CD14-positive monocyte (primary cell): Measurements from ENCODE around the gene GALNT10. TPM values are rescaled to one million over a fixed set of nuclear protein-coding genes. Genes with fewer than 3 reads are reported as not detected.

Experiments used
- DNase-seq, 3 donors: peaks; one replicate each; pipeline ENCODE4 v3.0.0-alpha.2; 2011 to 2022
- H2AFZ ChIP-seq: 2 replicates; pipeline ENCODE4 v1.6.0; 2012; ENCODE audit warnings: mild to moderate bottlenecking, low read depth, low read length, inconsistent platforms; ENCODE audit not compliant: insufficient read depth, poor library complexity, severe bottlenecking
- H3K27ac ChIP-seq, 2 donors: 1 replicate in 1 of 2; 2 replicates in 1 of 2; pipeline ENCODE4 v1.5.1; 2012 to 2013; ENCODE audit warnings: low read length in 2 of 2, control low read depth in 1 of 2, inconsistent platforms in 1 of 2, low read depth in 1 of 2, mild to moderate bottlenecking in 1 of 2
- H3K27me3 ChIP-seq, 2 donors: one replicate each; pipeline versions ENCODE4 v1.6.0 to v1.6.1; 2011 to 2013; ENCODE audit warnings: low read length in 2 of 2; ENCODE audit not compliant: control insufficient read depth in 2 of 2, insufficient read depth in 2 of 2
- H3K36me3 ChIP-seq, 2 donors: replicated peaks in 1 of 2; 1 replicate in 1 of 2; 2 replicates in 1 of 2; pipeline versions ENCODE4 v1.5.1 to v1.6.1; 2012 to 2013; ENCODE audit warnings: low read length in 2 of 2, control low read depth in 1 of 2, inconsistent platforms in 1 of 2, mild to moderate bottlenecking in 1 of 2; ENCODE audit not compliant: insufficient read depth in 2 of 2, control insufficient read depth in 1 of 2
- H3K4me1 ChIP-seq, 2 donors: 1 replicate in 1 of 2; 2 replicates in 1 of 2; pipeline versions ENCODE4 v1.5.1 to v1.6.1; 2012 to 2013; ENCODE audit warnings: low read length in 2 of 2, control low read depth in 1 of 2, inconsistent platforms in 1 of 2, mild to moderate bottlenecking in 1 of 2, moderate library complexity in 1 of 2; ENCODE audit not compliant: insufficient read depth in 2 of 2, control insufficient read depth in 1 of 2
- H3K4me2 ChIP-seq: replicated peaks from 2 replicates; pipeline ENCODE3; 2012; ENCODE audit warnings: low read length, moderate library complexity, mild to moderate bottlenecking; ENCODE audit not compliant: poor library complexity, severe bottlenecking; ENCODE audit errors: extremely low read depth
- H3K4me3 ChIP-seq, 3 experiments: fragments of 200-600 bp in 1 of 3; sonication (generic) in 1 of 3; replicated peaks in 1 of 3; 1 replicate in 2 of 3; 2 replicates in 1 of 3; pipeline ENCODE4 v1.5.1; 2011 to 2013; ENCODE audit warnings: low read length in 3 of 3, mild to moderate bottlenecking in 3 of 3, control low read depth in 2 of 3, low read depth in 2 of 3, inconsistent platforms in 1 of 3, moderate library complexity in 1 of 3
- H3K79me2 ChIP-seq: 2 replicates; pipeline ENCODE4 v1.6.0; 2012; ENCODE audit warnings: mild to moderate bottlenecking, control low read depth, inconsistent platforms, low read length, moderate library complexity; ENCODE audit not compliant: insufficient read depth
- H3K9ac ChIP-seq: 2 replicates; pipeline ENCODE4 v1.6.0; 2017; ENCODE audit warnings: low read length, mild to moderate bottlenecking; ENCODE audit not compliant: insufficient read depth, poor library complexity, severe bottlenecking
- H3K9me3 ChIP-seq, 2 donors: replicated peaks in 1 of 2; 1 replicate in 1 of 2; 2 replicates in 1 of 2; pipeline versions ENCODE4 v1.5.1 to v1.6.1; 2012 to 2013; ENCODE audit warnings: low read length in 2 of 2, control low read depth in 1 of 2; ENCODE audit not compliant: control insufficient read depth in 1 of 2, insufficient read depth in 1 of 2
- H4K20me1 ChIP-seq: 2 replicates; pipeline ENCODE4 v1.6.0; 2012; ENCODE audit warnings: mild to moderate bottlenecking, low read length, control low read depth, moderate library complexity; ENCODE audit not compliant: insufficient read depth
- H3K27ac Mint-ChIP-seq, 7 donors: one replicate each; pipeline ENCODE4 v1.8.0; 2020; ENCODE audit warnings: mild to moderate bottlenecking in 7 of 7, mixed read lengths in 7 of 7, moderate library complexity in 6 of 7, inconsistent platforms in 2 of 7
- H3K27me3 Mint-ChIP-seq, 3 donors: one replicate each; pipeline ENCODE4 v1.8.0; 2021 to 2022; ENCODE audit warnings: low read depth in 3 of 3, mild to moderate bottlenecking in 3 of 3, mixed read lengths in 3 of 3, moderate library complexity in 3 of 3, inconsistent platforms in 1 of 3
- H3K36me3 Mint-ChIP-seq, 2 donors: one replicate each; pipeline ENCODE4 v1.8.0; 2020; ENCODE audit warnings: mixed read lengths in 2 of 2, inconsistent platforms in 1 of 2, mild to moderate bottlenecking in 1 of 2
- H3K4me1 Mint-ChIP-seq: one replicate; pipeline ENCODE4 v1.8.0; 2020; ENCODE audit warnings: mild to moderate bottlenecking, mixed read lengths
- H3K4me3 Mint-ChIP-seq, 2 donors: one replicate each; pipeline ENCODE4 v1.8.0; 2020; ENCODE audit warnings: mild to moderate bottlenecking in 2 of 2, mixed read lengths in 2 of 2, moderate library complexity in 1 of 2
- H3K9me3 Mint-ChIP-seq, 7 donors: one replicate each; pipeline ENCODE4 v1.8.0; 2020 to 2022; ENCODE audit warnings: mixed read lengths in 7 of 7, mild to moderate bottlenecking in 6 of 7, moderate library complexity in 6 of 7, inconsistent platforms in 2 of 7
- WGBS: methylation state at CpG from one replicate; pipeline ENCODE4 v1.1.5; 2013; ENCODE audit warnings: missing lambda C conversion rate; ENCODE audit not compliant: insufficient coverage; 5-methylcytosine and 5-hydroxymethylcytosine counted together
- intact Hi-C, 2 donors: fragments of 100-400 bp; cut with micrococcal nuclease; formaldehyde crosslinking; loops; one replicate each; pipeline versions ENCODE4 v1.15.0 to v1.15.1; 2023
- polyA plus RNA-seq, 3 donors: library from polyadenylated mRNA; depleted of rRNA in 1 of 3; unstranded in 2 of 3; stranded (reverse) in 1 of 3; fragments of 300-500 nt in 2 of 3; fragments of >200 nt in 1 of 3; fragmentation: Illumina TruSeq in 2 of 3; gene quantifications; 1 replicate in 2 of 3; 2 replicates in 1 of 3; pipeline ENCODE4 v1.2.3, GENCODE V29; 2012 to 2021
- TF ChIP-seq, protein P1 (sequence below): fragments of 200-600 bp; IDR thresholded peaks from one replicate; pipeline ENCODE4 v1.8.0; 2022; ENCODE audit warnings: antibody characterized with exemption, mild to moderate bottlenecking

Gene GALNT10
- polyA plus RNA-seq, 3 donors = 6.2 to 11.6 (median 7.3) TPM

DNA sequence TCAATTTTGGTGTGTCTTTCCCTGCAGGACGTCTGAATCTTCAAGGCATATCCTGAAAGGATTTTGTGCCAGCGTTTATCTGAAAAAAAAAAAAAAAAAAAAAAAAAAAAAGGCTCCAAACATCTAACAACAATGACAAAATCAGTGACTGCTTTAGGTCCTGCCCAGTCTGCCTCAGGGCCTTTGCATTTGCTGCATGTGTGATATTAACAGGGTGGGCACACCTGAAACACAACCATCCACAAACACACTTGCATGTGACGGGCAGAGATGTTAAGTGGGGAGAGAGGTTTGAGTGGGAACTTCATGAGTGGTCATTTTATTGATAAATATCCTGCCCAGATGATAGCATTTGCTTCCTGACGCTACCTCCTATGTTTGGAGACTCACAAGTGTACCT lies 172.9 kb downstream of the GALNT10 start:
- Mint-ChIP-seq H3K36me3 (peaks cover 2 to 7% of the 10 kb centered on the region in 2 donors), H3K4me1 (peaks cover 3% of the 10 kb centered on the region), H3K27me3 (no peaks in the 10 kb centered on the region), H3K9me3 (no peaks in the 10 kb centered on the region), H3K27ac (peak overlapping the region in 2 of 7 donors; percentile 22 to 70), H3K4me3 (no peak overlapping the region)
- Histone ChIP-seq H3K79me2 (no peaks in the 10 kb centered on the region), H3K27me3 (no peaks in the 10 kb centered on the region), H3K4me2 (no peak overlapping the region), H4K20me1 (no peaks in the 10 kb centered on the region), H3K4me1 (no peaks in the 10 kb centered on the region), H3K4me3 (no peak overlapping the region), H3K36me3 (no peaks in the 10 kb centered on the region), H3K9ac (no peak overlapping the region), H3K27ac (no peak overlapping the region), H2AFZ (no peak overlapping the region), H3K9me3 (no peaks in the 10 kb centered on the region)
- intact Hi-C loops = no loop called here
- no CpG with 5 or more reads among the region's 4 CpGs for WGBS
- no peak for DNase-seq
- TF ChIP-seq, protein P1, sequence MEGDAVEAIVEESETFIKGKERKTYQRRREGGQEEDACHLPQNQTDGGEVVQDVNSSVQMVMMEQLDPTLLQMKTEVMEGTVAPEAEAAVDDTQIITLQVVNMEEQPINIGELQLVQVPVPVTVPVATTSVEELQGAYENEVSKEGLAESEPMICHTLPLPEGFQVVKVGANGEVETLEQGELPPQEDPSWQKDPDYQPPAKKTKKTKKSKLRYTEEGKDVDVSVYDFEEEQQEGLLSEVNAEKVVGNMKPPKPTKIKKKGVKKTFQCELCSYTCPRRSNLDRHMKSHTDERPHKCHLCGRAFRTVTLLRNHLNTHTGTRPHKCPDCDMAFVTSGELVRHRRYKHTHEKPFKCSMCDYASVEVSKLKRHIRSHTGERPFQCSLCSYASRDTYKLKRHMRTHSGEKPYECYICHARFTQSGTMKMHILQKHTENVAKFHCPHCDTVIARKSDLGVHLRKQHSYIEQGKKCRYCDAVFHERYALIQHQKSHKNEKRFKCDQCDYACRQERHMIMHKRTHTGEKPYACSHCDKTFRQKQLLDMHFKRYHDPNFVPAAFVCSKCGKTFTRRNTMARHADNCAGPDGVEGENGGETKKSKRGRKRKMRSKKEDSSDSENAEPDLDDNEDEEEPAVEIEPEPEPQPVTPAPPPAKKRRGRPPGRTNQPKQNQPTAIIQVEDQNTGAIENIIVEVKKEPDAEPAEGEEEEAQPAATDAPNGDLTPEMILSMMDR = no peak

DNA sequence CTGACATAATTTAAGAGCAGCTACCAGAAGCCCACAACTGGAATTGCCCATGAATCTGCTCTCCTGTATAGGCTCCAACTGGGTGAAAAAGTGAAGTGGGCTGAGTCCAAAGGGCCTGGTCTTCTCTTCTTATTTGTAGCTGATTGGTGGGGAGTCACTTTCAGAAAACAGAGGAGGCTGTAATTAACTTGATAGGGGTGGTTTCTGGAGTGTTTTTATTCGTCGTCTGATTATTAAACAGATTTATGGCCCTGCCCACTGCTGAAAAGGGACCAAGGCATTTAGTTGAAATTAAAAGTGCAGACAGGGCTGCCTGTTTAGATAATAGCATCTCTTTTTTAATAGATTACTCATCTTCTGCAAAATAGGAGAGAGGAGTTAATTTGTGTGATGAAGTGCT lies 174.2 kb downstream of the GALNT10 start:
- H3K79me2 ChIP-seq = no peaks in the 10 kb centered on the region
- Mint-ChIP-seq H3K9me3 (no peaks in the 10 kb centered on the region), H3K4me3 (no peak overlapping the region), H3K27me3 (no peaks in the 10 kb centered on the region), H3K27ac (no peak overlapping the region), H3K36me3 (peaks cover 5 to 8% of the 10 kb centered on the region in 2 donors), H3K4me1 (peaks cover 3% of the 10 kb centered on the region)
- H4K20me1 ChIP-seq = no peaks in the 10 kb centered on the region
- no peaks in the 10 kb centered on the region for H3K4me1 ChIP-seq
- DNase-seq = no peak
- no peak overlapping the region for H3K4me2 ChIP-seq
- no peaks in the 10 kb centered on the region for H3K27me3 ChIP-seq
- intact Hi-C loops = no loop called here
- TF ChIP-seq, protein P1 = no peak
- H3K36me3 ChIP-seq = peaks cover 0 to 5% of the 10 kb centered on the region in 2 donors
- H3K27ac ChIP-seq = no peak overlapping the region
- no peaks in the 10 kb centered on the region for H3K9me3 ChIP-seq
- WGBS = no CpG with 5 or more reads among the region's 2 CpGs
- H3K9ac ChIP-seq = no peak overlapping the region
- H2AFZ ChIP-seq = no peak overlapping the region
- H3K4me3 ChIP-seq = no peak overlapping the region
